GM10266 (cell line): ENCODE results near the gene ACTRT2.

Experiments
- DNase-seq: peaks from one replicate; pipeline ENCODE4 v3.0.0; 2012; ENCODE audit errors: extremely low spot score
- TF ChIP-seq, protein P1 (sequence below): IDR thresholded peaks from 2 replicates; pipeline ENCODE4 v1.5.1; 2012; ENCODE audit warnings: mild to moderate bottlenecking, low read depth; ENCODE audit not compliant: control insufficient read depth, insufficient read depth; ENCODE audit errors: missing control alignments

ACTRT2 gene

DNA sequence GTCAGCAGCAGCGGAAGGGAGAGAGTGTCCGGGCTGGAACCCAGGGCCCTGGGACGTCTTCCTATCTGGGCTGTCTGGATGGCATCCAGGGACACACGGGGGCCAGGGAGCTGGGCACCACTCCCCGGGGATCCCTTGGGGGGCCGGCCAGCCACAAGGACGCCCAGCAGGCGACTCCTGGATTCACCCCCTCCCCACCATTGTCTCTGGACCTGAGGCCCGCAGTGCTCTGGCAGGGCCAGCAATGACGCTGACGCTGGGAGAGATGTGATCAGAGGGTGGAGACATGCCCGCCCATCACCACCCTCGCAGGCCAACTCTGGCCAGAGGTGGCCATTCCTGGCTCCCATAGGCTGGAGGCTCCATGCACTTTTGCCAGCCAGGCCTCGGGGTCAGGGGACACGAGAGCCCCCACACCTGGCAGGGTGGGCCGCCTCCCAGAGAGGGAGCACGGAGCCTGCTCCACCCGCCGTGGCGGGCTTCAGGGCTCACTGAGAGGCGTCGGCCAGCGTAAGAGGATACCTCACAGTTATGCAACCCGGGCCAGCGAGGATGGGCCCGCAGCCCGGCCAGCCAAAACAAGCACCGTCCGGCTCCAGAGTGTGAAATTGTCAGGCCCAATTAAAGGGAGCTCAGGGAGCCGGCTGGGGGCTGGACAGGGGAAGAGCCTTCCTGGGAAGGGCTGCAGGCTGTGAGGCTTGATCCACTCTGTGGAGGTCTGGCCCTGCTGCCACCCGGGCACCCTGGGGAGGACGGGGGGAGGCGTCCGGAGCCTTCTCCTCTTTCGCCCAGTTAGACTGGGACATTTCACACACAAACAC lies 10.3 kb downstream of the ACTRT2 start:
- no peak for DNase-seq
- TF ChIP-seq, protein P1, sequence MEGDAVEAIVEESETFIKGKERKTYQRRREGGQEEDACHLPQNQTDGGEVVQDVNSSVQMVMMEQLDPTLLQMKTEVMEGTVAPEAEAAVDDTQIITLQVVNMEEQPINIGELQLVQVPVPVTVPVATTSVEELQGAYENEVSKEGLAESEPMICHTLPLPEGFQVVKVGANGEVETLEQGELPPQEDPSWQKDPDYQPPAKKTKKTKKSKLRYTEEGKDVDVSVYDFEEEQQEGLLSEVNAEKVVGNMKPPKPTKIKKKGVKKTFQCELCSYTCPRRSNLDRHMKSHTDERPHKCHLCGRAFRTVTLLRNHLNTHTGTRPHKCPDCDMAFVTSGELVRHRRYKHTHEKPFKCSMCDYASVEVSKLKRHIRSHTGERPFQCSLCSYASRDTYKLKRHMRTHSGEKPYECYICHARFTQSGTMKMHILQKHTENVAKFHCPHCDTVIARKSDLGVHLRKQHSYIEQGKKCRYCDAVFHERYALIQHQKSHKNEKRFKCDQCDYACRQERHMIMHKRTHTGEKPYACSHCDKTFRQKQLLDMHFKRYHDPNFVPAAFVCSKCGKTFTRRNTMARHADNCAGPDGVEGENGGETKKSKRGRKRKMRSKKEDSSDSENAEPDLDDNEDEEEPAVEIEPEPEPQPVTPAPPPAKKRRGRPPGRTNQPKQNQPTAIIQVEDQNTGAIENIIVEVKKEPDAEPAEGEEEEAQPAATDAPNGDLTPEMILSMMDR: no peak

DNA sequence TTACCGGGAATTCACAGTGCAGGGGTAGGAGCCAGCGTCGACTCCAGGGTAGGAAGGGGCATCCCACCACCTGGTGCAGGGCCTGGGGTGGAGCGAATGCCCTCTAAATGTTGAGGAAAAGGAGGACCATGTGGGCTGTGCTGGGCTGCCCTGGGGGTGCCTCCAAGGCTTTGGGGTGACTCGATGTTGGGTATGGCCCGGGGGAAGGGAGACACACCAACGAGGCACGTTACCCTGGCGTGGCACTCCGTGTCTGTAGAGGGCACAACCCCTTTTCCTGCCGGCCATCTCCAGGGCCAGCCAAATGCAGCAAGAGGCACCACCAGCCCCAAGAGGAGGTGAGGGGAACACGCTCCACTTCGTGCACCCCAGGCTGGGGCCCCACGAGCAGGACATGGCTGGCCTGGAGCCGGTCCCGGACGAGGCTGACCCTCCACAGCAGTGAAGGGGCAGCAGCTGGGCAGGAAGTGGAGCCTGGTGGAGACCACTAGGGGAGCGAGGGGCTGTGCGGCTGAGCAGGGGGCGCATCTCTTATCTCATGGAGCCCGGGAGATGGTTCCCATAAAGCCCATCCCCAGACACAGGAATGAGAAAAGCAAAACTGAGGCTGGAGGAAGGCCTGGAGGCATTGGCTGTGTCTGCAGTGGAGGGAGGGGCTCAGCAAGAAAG lies 11.2 kb downstream of the ACTRT2 start:
- no peak for DNase-seq
- TF ChIP-seq, protein P1: no peak

DNA sequence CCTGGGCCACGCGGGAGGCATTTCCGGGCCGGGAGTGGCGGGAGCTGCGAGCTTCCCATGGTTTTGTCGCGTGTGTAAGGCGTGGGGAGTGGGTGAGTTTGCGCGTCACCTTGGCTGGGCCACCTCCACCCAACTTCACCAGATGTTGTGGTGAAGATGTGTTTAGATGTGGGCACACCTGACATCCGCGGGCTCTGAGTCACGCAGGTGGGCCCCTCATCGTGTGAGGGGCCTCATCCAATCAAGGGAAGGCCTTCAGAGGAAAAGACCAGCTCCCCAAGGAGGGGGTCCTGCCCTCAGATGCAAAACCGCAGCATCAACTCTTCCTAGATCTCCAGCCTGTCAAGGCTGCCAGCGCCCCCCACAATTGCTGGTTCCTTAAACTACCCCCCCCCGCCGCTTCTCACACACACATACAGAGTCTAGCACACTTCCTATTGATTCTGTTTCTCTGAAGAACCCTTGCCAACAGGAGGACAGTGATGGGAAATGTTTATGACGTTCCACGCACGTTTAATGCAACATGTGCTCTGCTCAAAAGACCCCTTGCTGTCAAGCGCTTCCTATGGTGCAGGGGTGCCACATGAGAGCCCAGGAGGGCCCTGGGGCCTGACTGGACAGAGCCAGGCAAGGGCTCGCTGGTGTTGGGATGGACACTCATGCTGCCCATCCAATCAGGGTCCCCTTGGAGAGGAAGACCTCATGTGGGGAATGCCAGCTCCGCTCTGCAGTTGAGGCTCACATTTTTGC lies 11.9 kb downstream of the ACTRT2 start:
- TF ChIP-seq, protein P1: no peak
- no peak for DNase-seq

DNA sequence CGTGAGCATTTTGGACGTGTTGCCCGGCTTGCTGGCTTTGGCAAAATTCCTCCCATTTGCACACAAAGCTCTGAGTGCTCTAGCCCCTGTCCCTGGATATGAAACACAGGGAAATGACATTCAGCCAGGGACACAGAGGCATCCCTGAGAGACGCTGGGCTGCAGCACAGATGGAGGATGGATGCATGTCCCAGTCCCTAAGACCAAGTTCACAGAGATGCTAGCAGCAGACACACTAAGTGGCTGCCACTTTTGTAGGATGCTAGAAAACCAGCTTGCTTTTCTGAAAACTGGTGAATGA lies 12.5 kb downstream of the ACTRT2 start:
- no peak for DNase-seq
- TF ChIP-seq, protein P1: no peak

DNA sequence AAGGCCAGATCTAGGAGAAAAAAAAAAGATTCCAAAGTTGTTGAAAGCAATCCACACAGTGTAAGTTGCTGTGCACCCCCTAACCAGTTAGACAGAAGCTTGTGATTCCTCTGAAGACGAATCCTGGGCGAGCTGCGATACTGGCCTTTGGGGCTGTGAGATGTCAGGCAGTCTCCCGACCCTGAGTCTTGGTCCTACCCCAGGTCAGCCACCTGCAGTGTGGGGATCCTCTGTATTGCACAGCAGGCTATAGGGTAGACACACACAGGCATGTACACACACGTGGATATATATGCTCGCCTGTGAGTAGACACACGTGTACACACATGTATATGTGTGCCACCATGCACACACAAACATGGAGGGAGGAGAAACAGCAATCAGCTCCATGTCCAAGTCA lies 12.9 kb downstream of the ACTRT2 start:
- TF ChIP-seq, protein P1: no peak

DNA sequence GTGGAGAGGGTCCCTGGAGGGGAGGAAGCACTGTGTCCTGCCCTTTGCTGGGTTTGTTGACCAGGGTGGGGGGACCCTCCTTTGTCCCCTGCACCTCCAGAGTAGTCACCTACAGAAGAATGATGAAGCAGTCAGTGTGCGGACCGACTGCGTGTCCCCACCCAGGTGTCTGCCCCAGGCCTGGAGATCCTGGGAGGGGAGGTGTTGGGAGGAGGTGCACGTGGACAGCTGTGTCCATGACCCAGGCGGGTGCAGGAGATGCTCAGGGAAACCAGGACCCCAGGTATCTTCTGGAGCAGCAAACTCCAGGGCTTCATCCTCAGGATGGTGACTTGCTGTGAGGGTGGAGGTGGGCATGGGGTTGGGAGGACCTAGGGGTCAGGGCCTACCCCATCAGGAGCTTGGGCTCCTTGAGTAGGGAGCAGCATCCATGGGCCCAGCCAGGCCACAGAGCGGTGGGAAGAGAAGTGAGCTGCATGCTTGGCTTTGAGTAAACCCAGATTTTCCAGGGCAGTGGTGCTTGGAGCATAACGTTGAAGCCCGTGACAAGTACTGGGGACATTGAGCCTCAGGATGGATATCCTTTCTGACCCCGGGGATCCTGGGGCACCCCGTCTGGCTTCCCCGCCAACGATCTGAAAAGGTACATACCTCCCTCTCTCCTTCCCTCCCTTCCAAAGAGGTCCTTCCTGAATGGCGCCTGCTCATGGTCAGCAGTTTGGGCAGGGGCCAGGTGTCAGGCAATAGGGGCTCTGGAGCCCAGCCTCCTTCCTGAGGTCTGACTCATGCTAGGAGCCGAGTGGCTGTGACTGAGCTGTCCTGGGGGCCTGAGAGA lies 13.7 kb downstream of the ACTRT2 start:
- TF ChIP-seq, protein P1: no peak
- DNase-seq: no peak

More for the DNA sequence above, 12.9 kb downstream of the ACTRT2 start:
- no peak for DNase-seq
